K562 (cell line): ENCODE data around the gene YPEL1. TPM values are rescaled to one million over a fixed set of nuclear protein-coding genes. Genes with fewer than 3 reads are reported as not detected.

ENCODE experiments used
- ATAC-seq: fragments of 200-7000 bp; cut with Tn5 transposase; 3 replicates; pipeline ENCODE4 v1.9.1; 2020; ENCODE audit warnings: moderate library complexity
- BruUV-seq: library from RNA; stranded (reverse); fragments of 400-500 nt; replicated peaks from 2 replicates; lab custom pipeline; 2021; lab: Mats Ljungman, UMichigan
- CTCF ChIA-PET: fragments of 300-600 bp; formaldehyde crosslinking; extraction: SDS; loops from one replicate; lab custom pipeline; 2021; ENCODE audit warnings: low intra/inter-chr PET ratio; lab: Yijun Ruan, JAX
- POLR2A ChIA-PET: fragments of 300-600, 350-650 bp; sonication (Branson Sonifier 250); formaldehyde crosslinking; extraction: SDS; loops from one replicate; lab custom pipeline; 2021; ENCODE audit warnings: antibody characterized with exemption, inconsistent platforms; lab: Yijun Ruan, JAX
- DNase-seq, 4 experiments: peaks; one replicate each; pipeline versions ENCODE4 v3.0.0 to v3.0.0-alpha.2; 2011 to 2018; ENCODE audit warnings: low spot score in 3 of 4, mixed read lengths in 3 of 4; ENCODE audit errors: extremely low read depth in 1 of 4
- FAIRE-seq: peaks from 2 replicates; lab custom pipeline; 2011; peaks lifted over from hg19 to GRCh38; lab: Jason Lieb, UNC
- H2AFZ ChIP-seq: 2 replicates; pipeline ENCODE4 v1.6.0; 2011; ENCODE audit warnings: low read depth, low read length, control low read depth, inconsistent platforms
- H3K27ac ChIP-seq: fragments of 200-600 bp; 3 replicates; pipeline ENCODE4 v1.8.0; 2011; ENCODE audit warnings: low read depth, mild to moderate bottlenecking, control low read depth, inconsistent platforms, low read length, moderate library complexity, mixed read lengths; ENCODE audit errors: extremely low read depth
- H3K27me3 ChIP-seq, 2 experiments: fragments of 300-600 bp in 1 of 2; 2 replicates in 1 of 2; 3 replicates in 1 of 2; pipeline versions ENCODE4 v1.6.0 to v1.8.0; 2011; ENCODE audit warnings: inconsistent platforms in 2 of 2, low read length in 2 of 2, mild to moderate bottlenecking in 1 of 2, mixed read lengths in 1 of 2, moderate library complexity in 1 of 2; ENCODE audit not compliant: control insufficient read depth in 2 of 2, insufficient read depth in 2 of 2
- H3K36me3 ChIP-seq: fragments of 300-600 bp; 3 replicates; pipeline ENCODE4 v1.8.0; 2011; ENCODE audit warnings: mild to moderate bottlenecking, low read length, inconsistent platforms; ENCODE audit not compliant: control insufficient read depth, insufficient read depth
- H3K4me1 ChIP-seq, 2 experiments: fragments of 200-600 bp in 1 of 2; replicated peaks in 1 of 2; 2 replicates in 1 of 2; 3 replicates in 1 of 2; pipeline versions ENCODE4 v1.5.1 to v1.8.0; 2011; ENCODE audit warnings: inconsistent platforms in 2 of 2, low read length in 2 of 2, mild to moderate bottlenecking in 1 of 2, mixed read lengths in 1 of 2, moderate library complexity in 1 of 2; ENCODE audit not compliant: control insufficient read depth in 2 of 2, insufficient read depth in 2 of 2
- H3K4me2 ChIP-seq: 2 replicates; pipeline ENCODE4 v1.6.1; 2011; ENCODE audit warnings: low read length, control low read depth, inconsistent platforms, mixed read lengths; ENCODE audit not compliant: insufficient read depth
- H3K4me3 ChIP-seq: fragments of 200-600 bp; sonication (generic), shearing (Covaris generic); 2 replicates; pipeline ENCODE4 v1.5.1; 2016; ENCODE audit warnings: control low read depth, inconsistent platforms
- H3K79me2 ChIP-seq: fragments of 200-600 bp; 3 replicates; pipeline ENCODE4 v1.8.0; 2011; ENCODE audit warnings: low read length, inconsistent platforms; ENCODE audit not compliant: control insufficient read depth, insufficient read depth
- H3K9ac ChIP-seq, 2 experiments: 2 replicates each; pipeline versions ENCODE4 v1.6.0 to v1.6.1; 2011; ENCODE audit warnings: low read depth in 2 of 2, low read length in 2 of 2, control low read depth in 1 of 2, inconsistent platforms in 1 of 2, mild to moderate bottlenecking in 1 of 2, mixed read lengths in 1 of 2; ENCODE audit not compliant: insufficient read depth in 1 of 2
- H3K9me1 ChIP-seq: one replicate; pipeline ENCODE4 v1.6.0; 2011; ENCODE audit warnings: inconsistent platforms, mild to moderate bottlenecking, low read length, moderate library complexity; ENCODE audit not compliant: control insufficient read depth, insufficient read depth
- H3K9me3 ChIP-seq: replicated peaks from 2 replicates; pipeline ENCODE4 v1.5.1; 2011; ENCODE audit warnings: low read depth, low read length, inconsistent platforms; ENCODE audit not compliant: control insufficient read depth, insufficient read depth
- H4K20me1 ChIP-seq: replicated peaks from 2 replicates; pipeline ENCODE4 v1.6.1; 2011; ENCODE audit warnings: low read length, inconsistent platforms, mixed read lengths; ENCODE audit not compliant: control insufficient read depth, insufficient read depth
- ETS2 ChIP-seq: IDR thresholded peaks from 2 replicates; pipeline ENCODE4 v1.6.1; 2016; ENCODE audit warnings: borderline replicate concordance, missing genetic modification characterization, mild to moderate bottlenecking, moderate library complexity, missing compliant biosample characterization; ENCODE audit not compliant: poor library complexity, severe bottlenecking
- MYC ChIP-seq, 2 experiments: fragments of 250-450 bp in 1 of 2; sonication (Bioruptor Pico) in 1 of 2; IDR thresholded peaks; 2 replicates each; pipeline versions ENCODE4 v1.5.1 to v1.6.1; 2012 to 2021; ENCODE audit warnings: low read depth in 2 of 2, borderline replicate concordance in 1 of 2, improper control_type of control experiment in 1 of 2, low read length in 1 of 2, mild to moderate bottlenecking in 1 of 2, moderate library complexity in 1 of 2
- PHB ChIP-seq: fragments of 250-450 bp; sonication (Bioruptor Pico); IDR thresholded peaks from 2 replicates; pipeline ENCODE4 v1.5.0; 2021
- PHTF2 ChIP-seq: fragments of 250-450 bp; sonication (Bioruptor Pico); IDR thresholded peaks from 2 replicates; pipeline ENCODE4 v1.5.0; 2021; ENCODE audit warnings: mild to moderate bottlenecking
- ZNF134 ChIP-seq: fragments of 250-450 bp; sonication (Bioruptor Pico); conservative IDR thresholded peaks from 2 replicates; pipeline ENCODE4 v1.4.0; 2020
- ZNF197 ChIP-seq: fragments of 200-800 bp; sonication (Bioruptor generic); IDR thresholded peaks from 2 replicates; pipeline ENCODE4 v1.6.1; 2016; ENCODE audit warnings: low read depth, missing genetic modification characterization, missing compliant biosample characterization
- WGBS: fragments of 100-300 bp; shearing (Covaris generic); methylation state at CpG from one replicate; pipeline ENCODE4 v1.1.6; 2016; ENCODE audit warnings: low coverage, mixed read lengths; ENCODE audit not compliant: insufficient coverage; ENCODE audit errors: missing lambda C conversion rate; 5-methylcytosine and 5-hydroxymethylcytosine counted together
- in situ Hi-C: fragments of 300-500 bp; cut with MboI; formaldehyde crosslinking; loops from 4 replicates; pipeline ENCODE4 v1.15.0; 2018; ENCODE audit warnings: inconsistent platforms, mixed read lengths
- intact Hi-C: fragments of 100-400 bp; cut with micrococcal nuclease; formaldehyde crosslinking; loops from 2 replicates; pipeline ENCODE4 v1.14.2; 2022
- polyA plus RNA-seq, 8 experiments: library from polyadenylated mRNA; depleted of rRNA in 4 of 8; stranded (reverse) in 5 of 8; unstranded in 3 of 8; fragments of >200 nt; fragmentation: Nextera tagmentation in 2 of 8; fragmentation: Illumina TruSeq in 1 of 8; extraction: Ambion mirVana in 2 of 8; extraction: Trizol in 1 of 8; gene quantifications; 2 replicates each; pipeline versions ENCODE4 v1.2.1 to v1.2.3, GENCODE V29; 2011 to 2014; ENCODE audit warnings: inconsistent platforms in 1 of 8, missing spikeins in 1 of 8
- total RNA-seq, 7 experiments: library from RNA; depleted of rRNA in 6 of 7; stranded (reverse); fragments of >200 nt in 6 of 7; fragmentation: Illumina TruSeq in 2 of 7; extraction: Trizol in 2 of 7; gene quantifications; 2 replicates each; pipeline versions ENCODE4 v1.2.1 to v1.2.3, GENCODE V29; 2011 to 2021; ENCODE audit warnings: low replicate concordance in 1 of 7

The YPEL1 gene
- total and polyA plus RNA-seq, 9 of the 15 experiments (the other 6 are each of a cell fraction or from before 2014, with no cell fraction given): 0.07 to 2.2 (median 0.46) TPM

DNA sequence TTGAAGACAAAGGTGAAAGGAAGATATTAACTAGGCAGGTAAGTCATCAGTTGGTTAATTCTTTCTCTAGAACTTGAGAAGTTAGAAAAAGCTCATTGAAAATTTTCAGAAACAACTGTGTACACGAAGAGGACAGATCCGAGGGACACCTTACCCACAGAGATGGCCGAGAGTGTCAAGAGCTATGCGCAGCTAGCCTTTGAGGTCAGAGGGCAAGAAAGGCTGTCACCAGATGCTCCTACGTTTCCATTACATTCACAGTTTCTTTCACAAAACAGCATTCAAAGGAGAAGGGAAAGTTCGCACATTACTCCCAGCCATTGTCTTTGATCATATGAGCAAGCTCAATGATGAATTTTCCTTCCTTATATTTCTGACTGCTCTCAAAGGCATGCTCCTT lies 34.8 kb downstream of the YPEL1 start (continued):
- TF ChIP-seq PHTF2 (CRISPR knock-in tag) (0 out of 2 replicates have a peak, but pooled peaks have one; percentile 42), ZNF197 (CRISPR knock-in tag) (no peak), PHB (CRISPR knock-in tag) (0 out of 2 replicates have a peak, but pooled peaks have one; percentile 41)

DNA sequence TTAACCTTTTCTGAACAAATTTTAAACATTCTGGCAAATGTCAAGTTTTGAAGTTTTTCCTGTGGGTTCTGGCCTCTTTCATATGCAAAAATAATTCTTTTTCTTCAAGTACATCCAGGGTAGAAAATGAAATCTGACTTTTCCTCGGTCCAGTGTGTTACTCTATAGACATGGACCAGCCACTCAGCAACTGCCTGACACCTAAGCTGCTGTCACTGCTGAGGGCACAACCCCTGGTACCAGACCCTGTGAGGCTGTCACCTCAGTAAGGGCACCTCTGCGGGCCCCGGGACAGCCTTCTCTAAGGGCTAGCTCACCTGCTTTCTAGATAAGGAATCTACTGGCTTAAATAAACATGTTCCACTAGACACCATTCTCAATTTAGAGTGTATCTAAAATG lies 36.0 kb downstream of the YPEL1 start:
- BruUV-seq: no TSS peak
- TF ChIP-seq MYC (IDR thresholded peaks at IDR 0.05; ENCODE audit: low read depth, low read length) (no peak), MYC (CRISPR knock-in tag; IDR thresholded peaks at IDR 0.05; ENCODE audit: borderline replicate concordance, low read depth) (no peak), ZNF134 (CRISPR knock-in tag) (0 out of 2 replicates have a peak, but pooled peaks have one; percentile 11), ETS2 (tag) (peak; percentile 66)
- Histone ChIP-seq H3K27me3 (peaks cover 29 to 32% of the 10 kb centered on the region in 2 experiments), H3K4me3 (no peak overlapping the region), H3K27ac (no peak overlapping the region), H3K9me1 (peaks cover 11% of the 10 kb centered on the region), H3K4me1 (peaks cover 9 to 44% of the 10 kb centered on the region in 2 experiments; a peak in 4 of 5 replicates), H3K9ac (0 out of 4 replicates have a peak overlapping the region, but pooled peaks of 1 of the 2 experiments have one; percentile 33), H3K36me3 (peaks cover 33% of the 10 kb centered on the region; the same call in 2 of the 3 replicates), H4K20me1 (peaks cover 44% of the 10 kb centered on the region), H3K4me2 (no peak overlapping the region), H3K79me2 (no peaks in the 10 kb centered on the region), H2AFZ (no peak overlapping the region), H3K9me3 (no peaks in the 10 kb centered on the region)
- ChIA-PET CTCF (no interaction called here), POLR2A (interaction anchor here (1.2 to 8.8 kb wide), 11 partner anchors 9 to 240 kb away, joined by 4 to 111 read pairs (median 11); partner anchors contain the start of gene PPIL2)
- no peak for FAIRE-seq
- DNase-seq: peak in 1 of 4 experiments; percentile 60
- peak; percentile 3 for ATAC-seq
- intact Hi-C loops (loop anchor here (2.0 kb wide), 1 partner anchor 33 kb away; the partner anchor contains the start of gene PPIL2), in situ Hi-C loops (no loop called here)
- WGBS: 27% methylated on average over 3 of the region's 3 CpGs
